ENCODE results near the gene LTC4S. TPM values are rescaled to one million over a fixed set of nuclear protein-coding genes. Genes with fewer than 3 reads are reported as not detected.
"Not testable (repeated sequence)": the region's sequence is repeated elsewhere in the genome, so short reads cannot be mapped to it uniquely, and the experiment has no call there.

The LTC4S gene
- total RNA-seq, 1 experiment from 2014 or later, result 1.3 TPM

DNA sequence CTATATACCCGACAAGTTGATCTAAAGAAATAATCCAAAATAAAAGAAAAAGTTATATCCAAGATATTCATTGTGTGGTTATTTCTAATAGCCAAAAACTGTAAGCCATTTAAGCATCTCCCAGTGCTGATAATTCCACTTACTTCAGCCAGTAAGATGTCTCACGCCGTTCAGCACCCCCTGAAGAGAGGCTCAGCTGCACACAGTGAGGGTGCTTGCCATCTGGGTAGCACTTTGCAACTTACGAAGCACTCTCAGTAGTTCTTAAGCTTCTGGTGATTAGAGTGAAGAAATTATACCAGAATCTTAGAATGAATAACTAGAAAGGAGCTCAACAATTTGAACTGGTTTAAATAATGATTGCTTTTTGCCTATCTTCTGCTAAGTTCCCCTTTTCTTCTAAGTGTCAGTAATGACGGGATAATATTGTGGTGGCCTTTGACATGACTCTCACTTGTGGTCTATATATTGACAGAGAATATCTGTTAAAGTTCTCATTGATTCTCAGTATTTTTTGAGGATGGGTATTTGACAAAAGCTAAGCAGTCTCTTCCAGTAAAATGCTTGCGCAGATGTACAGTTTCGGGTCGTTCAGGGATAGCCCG, 26.2 kb upstream of the LTC4S start:
- in situ Hi-C loops (cut with HindIII; ENCODE audit: low pct_unique_long_range_greater_than_20kb, low sequenced_read_pairs), result no loop called here
- DNase-seq (ENCODE audit: low read depth), result no peak

- DNase-seq (ENCODE audit: low read depth), result no peak
- in situ Hi-C loops (cut with HindIII; ENCODE audit: low pct_unique_long_range_greater_than_20kb, low sequenced_read_pairs), result no loop called here
These were observed 25.3 kb upstream of the LTC4S start for GRCh38 chr5:179768326-179769085.

GRCh38 chr5:179769271-179769670, 24.5 kb upstream of the LTC4S start:
- DNase-seq (ENCODE audit: low read depth), result no peak
- in situ Hi-C loops (cut with HindIII; ENCODE audit: low pct_unique_long_range_greater_than_20kb, low sequenced_read_pairs), result no loop called here

GRCh38 chr5:179769796-179770195, 24.0 kb upstream of the LTC4S start:
- DNase-seq (ENCODE audit: low read depth), result no peak
- in situ Hi-C loops (cut with HindIII; ENCODE audit: low pct_unique_long_range_greater_than_20kb, low sequenced_read_pairs), result no loop called here

GRCh38 chr5:179771311-179771895, 22.4 kb upstream of the LTC4S start:
- no peak for DNase-seq (ENCODE audit: low read depth)
- in situ Hi-C loops (cut with HindIII; ENCODE audit: low pct_unique_long_range_greater_than_20kb, low sequenced_read_pairs), result no loop called here

GRCh38 chr5:179772351-179772750, 21.4 kb upstream of the LTC4S start:
- in situ Hi-C loops (cut with HindIII; ENCODE audit: low pct_unique_long_range_greater_than_20kb, low sequenced_read_pairs), result no loop called here
- no peak for DNase-seq (ENCODE audit: low read depth)

DNA sequence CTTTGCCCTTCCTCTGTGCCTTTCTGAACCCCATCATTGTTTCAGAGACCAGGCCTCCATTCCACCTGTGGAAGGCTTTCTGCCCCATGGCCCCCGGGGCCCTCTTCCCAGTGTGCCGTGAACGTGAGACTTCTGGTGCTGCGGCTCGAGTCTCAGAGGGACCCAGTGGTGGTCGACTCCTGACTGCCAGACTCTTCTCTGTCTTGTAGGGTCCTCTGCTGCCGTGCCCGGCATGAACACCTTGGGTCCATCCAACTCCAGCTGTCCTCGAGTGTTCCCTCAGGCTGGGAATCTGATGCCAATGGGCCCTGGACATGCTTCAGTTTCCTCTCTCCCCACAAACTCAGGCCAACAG, 20.1 kb upstream of the LTC4S start:
- DNase-seq (ENCODE audit: low read depth), result no peak
- in situ Hi-C loops (cut with HindIII; ENCODE audit: low pct_unique_long_range_greater_than_20kb, low sequenced_read_pairs), result no loop called here

DNA sequence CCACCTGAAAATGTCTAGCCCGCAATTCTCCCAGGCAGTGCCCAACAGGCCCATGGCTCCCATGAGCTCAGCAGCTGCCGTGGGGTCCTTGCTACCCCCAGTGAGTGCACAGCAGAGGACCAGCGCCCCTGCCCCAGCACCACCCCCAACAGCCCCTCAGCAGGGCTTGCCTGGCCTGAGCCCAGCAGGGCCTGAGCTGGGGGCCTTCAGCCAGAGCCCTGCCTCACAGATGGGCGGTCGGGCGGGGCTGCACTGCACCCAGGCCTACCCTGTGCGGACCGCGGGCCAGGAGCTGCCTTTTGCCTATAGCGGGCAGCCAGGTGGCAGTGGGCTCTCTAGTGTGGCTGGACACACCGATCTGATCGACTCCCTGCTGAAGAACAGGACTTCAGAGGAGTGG, 19.3 kb upstream of the LTC4S start:
- in situ Hi-C loops (cut with HindIII; ENCODE audit: low pct_unique_long_range_greater_than_20kb, low sequenced_read_pairs), result no loop called here
- DNase-seq (ENCODE audit: low read depth), result no peak

GRCh38 chr5:179776411-179776938, 17.3 kb upstream of the LTC4S start:
- in situ Hi-C loops (cut with HindIII; ENCODE audit: low pct_unique_long_range_greater_than_20kb, low sequenced_read_pairs), result no loop called here
- no peak for DNase-seq (ENCODE audit: low read depth)

DNA sequence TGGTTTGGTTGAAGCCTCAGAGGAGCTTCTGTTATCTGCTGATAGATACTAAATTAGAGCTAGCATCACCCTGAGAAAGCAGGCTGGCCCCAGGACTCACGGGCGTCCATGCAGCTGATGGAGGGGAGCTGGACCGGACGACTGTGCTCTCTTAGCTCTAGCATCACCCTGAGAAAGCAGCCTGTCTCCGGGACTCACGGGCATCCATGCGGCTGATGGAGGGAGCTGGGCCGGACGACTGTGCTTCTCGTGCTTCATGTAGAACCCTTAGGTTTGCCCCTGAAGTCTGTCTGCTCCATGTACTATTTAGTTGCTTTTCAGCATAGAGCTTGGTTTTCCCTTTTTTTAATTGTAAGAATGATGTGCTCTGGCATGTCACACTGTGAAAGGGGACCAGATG, 16.3 kb upstream of the LTC4S start:
- no peak for DNase-seq (ENCODE audit: low read depth)
- in situ Hi-C loops (cut with HindIII; ENCODE audit: low pct_unique_long_range_greater_than_20kb, low sequenced_read_pairs), result no loop called here

GRCh38 chr5:179777909-179778308, 15.9 kb upstream of the LTC4S start:
- in situ Hi-C loops (cut with HindIII; ENCODE audit: low pct_unique_long_range_greater_than_20kb, low sequenced_read_pairs), result no loop called here
- DNase-seq (ENCODE audit: low read depth), result no peak

DNA sequence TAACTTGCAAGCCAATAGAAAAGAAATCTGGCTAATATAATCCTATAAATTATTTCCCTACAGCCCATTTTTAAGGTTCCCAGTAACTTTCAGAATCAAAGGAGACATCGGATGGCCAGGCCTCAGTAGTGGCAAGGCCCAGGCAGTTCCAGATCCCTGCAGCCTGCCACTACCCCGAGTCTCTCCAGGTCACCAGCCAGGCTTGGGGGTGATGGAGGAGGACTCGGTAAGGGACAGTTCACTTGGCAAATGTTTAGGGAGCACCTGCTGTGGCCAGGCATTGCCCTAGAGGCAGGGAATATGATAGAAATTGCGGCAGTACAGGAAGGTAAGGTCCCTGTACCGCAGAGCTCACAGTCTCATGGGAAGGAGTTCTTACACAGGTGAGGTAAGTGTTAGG, 15.2 kb upstream of the LTC4S start:
- in situ Hi-C loops (cut with HindIII; ENCODE audit: low pct_unique_long_range_greater_than_20kb, low sequenced_read_pairs), result no loop called here
- no peak for DNase-seq (ENCODE audit: low read depth)

DNA sequence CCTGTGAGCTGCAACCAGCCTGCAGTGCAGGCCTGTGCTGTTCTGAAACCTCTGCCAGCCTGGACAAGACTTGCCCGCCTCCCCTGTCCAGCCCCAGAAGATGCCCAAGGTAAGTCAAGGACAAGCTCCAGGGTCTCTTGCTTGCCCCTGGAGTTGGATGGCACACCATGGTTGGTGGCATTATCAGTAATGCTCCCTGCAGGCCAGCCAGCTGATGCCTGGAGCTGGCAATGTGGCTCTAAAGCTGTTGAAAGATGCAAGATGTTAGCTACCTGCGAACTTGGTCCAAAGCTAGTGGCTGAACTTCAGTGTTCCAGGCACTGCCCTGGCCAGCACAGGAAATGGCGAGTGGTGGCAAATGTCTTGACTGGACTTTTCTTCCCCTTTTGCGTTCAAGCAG, 14.0 kb upstream of the LTC4S start:
- in situ Hi-C loops (cut with HindIII; ENCODE audit: low pct_unique_long_range_greater_than_20kb, low sequenced_read_pairs), result no loop called here
- DNase-seq (ENCODE audit: low read depth), result no peak

DNA sequence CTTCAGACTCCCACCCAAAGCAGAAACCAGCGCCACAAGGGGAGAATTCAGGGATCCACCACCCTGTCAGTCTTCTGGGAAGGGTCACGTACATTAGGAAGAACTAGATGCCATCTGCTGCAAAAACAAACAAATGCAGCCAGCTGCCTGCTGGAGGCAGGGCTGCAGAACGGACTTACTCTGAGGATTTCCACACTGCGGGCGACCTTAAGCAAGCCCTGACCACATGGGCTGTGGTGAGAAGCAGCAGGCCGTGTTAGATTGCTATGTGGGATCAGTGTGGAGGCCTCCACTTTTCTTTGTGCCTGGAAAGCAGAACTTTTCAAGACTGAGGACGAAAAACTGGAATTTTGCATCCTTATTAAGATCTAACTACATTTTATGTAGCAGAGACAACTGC, 13.4 kb upstream of the LTC4S start:
- in situ Hi-C loops (cut with HindIII; ENCODE audit: low pct_unique_long_range_greater_than_20kb, low sequenced_read_pairs), result no loop called here
- no peak for DNase-seq (ENCODE audit: low read depth)

- in situ Hi-C loops (cut with HindIII; ENCODE audit: low pct_unique_long_range_greater_than_20kb, low sequenced_read_pairs), result no loop called here
- DNase-seq (ENCODE audit: low read depth), result no peak
These were observed 11.9 kb upstream of the LTC4S start for GRCh38 chr5:179781846-179782245.

DNA sequence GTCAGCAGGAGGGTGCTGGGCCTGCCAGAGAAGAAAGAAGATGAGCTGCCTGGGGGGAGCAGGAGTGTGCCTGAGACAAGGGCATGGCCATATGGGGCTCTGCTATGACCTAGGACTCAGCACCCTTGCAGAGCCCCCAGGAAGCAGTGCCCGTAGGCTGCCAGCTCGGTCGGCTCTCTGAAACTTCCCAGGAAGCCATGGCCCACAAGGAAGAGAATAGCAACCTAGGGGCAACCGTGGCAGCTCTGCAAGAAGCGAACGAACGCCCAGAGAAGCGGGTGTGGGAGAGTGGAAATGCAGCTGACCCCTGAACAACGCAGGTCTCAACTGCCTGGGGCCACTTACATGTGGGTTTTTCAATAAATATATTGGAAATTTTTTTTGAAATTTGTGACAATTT, 10.7 kb upstream of the LTC4S start:
- in situ Hi-C loops (cut with HindIII; ENCODE audit: low pct_unique_long_range_greater_than_20kb, low sequenced_read_pairs), result no loop called here

GRCh38 chr5:179786861-179787260, 6.9 kb upstream of the LTC4S start:
- in situ Hi-C loops (cut with HindIII; ENCODE audit: low pct_unique_long_range_greater_than_20kb, low sequenced_read_pairs), result no loop called here
- DNase-seq (ENCODE audit: low read depth), result no peak

More for the DNA sequence above, 10.7 kb upstream of the LTC4S start:
- no peak for DNase-seq (ENCODE audit: low read depth)

GRCh38 chr5:179788193-179788854, 5.5 kb upstream of the LTC4S start:
- in situ Hi-C loops (cut with HindIII; ENCODE audit: low pct_unique_long_range_greater_than_20kb, low sequenced_read_pairs), result no loop called here

DNA sequence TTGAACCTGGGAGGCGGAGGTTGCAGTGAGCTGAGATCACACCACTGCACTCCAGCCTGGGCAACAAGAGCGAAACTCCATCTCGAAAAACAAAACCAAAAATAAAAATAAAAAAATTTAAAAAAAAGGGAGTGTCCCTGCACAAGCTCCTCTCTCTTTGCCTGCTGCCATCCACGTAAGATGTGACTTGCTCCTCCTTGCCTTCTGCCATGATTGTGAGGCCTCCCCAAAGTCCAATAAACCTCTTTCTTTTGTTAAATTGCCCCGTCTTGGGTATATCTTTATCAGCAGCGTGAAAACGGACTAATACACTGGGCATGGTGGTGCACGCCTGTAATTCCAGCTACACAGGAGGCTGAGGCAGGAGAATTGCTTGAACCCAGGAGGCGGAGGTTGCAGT, 4.5 kb upstream of the LTC4S start:
- not testable (repeated sequence) for DNase-seq (ENCODE audit: low read depth)

More at GRCh38 chr5:179788193-179788854, 5.5 kb upstream of the LTC4S start:
- DNase-seq (ENCODE audit: low read depth), result no peak

More for the DNA sequence above, 4.5 kb upstream of the LTC4S start:
- in situ Hi-C loops (cut with HindIII; ENCODE audit: low pct_unique_long_range_greater_than_20kb, low sequenced_read_pairs), result not testable (repeated sequence)

All from Caki2 (cell line).